HG02763 (cell line): ENCODE results near the gene ZNF614.
"Not testable (repeated sequence)": the region's sequence is repeated elsewhere in the genome, so short reads cannot be mapped to it uniquely, and the experiment has no call there.

Source experiments
- ATAC-seq: cut with Tn5 transposase; IDR thresholded peaks from one replicate; pipeline ENCODE4 v1.9.1; 2021; ENCODE audit warnings: mild to moderate bottlenecking, moderate library complexity; ENCODE audit not compliant: unreplicated experiment

Gene ZNF614

GRCh38 chr19:52028027-52028779 is at the start of gene ZNF614:
ZNF614 (minus strand) TSS chr19:52028379; CDS start chr19:52025745, 2,634 bp downstream.
- ATAC-seq: peak; percentile 84

DNA sequence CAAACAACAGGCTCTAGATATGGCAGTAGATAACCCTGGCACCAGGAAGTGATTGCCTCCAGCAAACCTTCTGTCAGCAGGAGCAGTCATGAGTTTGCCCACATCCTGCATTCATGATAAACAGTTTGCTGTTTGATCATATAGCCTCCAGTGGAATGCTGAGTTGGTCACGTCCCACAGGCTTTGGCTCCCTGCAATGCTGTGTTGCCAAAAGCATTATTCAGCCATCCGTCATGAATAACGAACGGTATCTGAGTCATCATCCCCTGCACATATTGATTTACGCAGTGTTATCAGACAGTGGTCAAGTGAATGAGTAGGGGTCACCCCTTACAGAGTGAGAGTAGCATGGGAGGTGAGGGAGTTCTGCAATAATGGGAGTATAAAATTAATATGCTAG is 42.3 kb upstream of the ZNF614 start:
- no peak for ATAC-seq

- ATAC-seq: no peak
Observed at GRCh38 chr19:52069653-52070052, 41.5 kb upstream of the ZNF614 start.

DNA sequence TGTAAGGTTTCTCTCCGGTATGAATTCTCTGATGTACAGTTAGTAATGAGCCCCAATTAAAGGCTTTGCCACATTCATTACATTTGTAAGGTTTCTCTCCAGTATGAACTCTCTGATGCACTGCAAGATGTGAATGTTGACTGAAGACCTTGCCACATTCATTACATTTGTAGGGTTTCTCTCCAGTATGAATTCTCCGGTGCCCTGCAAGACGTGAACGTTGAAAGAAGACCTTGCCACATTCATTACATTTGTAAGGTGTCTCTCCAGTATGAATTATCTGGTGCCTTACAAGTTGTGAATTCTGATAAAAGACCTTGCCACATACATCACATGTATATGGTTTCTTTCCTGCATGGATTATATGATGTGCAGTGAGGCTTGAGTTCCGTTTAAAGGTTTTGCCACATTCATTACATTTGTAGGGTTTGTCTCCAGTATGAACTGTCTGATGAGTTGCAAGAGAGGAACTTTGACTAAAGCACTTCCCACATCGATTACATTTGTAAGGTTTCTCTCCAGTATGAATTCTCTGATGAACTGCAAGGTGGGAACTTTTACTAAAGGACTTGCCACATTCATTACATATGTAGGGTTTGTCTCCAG is 38.2 kb upstream of the ZNF614 start:
- no peak for ATAC-seq

DNA sequence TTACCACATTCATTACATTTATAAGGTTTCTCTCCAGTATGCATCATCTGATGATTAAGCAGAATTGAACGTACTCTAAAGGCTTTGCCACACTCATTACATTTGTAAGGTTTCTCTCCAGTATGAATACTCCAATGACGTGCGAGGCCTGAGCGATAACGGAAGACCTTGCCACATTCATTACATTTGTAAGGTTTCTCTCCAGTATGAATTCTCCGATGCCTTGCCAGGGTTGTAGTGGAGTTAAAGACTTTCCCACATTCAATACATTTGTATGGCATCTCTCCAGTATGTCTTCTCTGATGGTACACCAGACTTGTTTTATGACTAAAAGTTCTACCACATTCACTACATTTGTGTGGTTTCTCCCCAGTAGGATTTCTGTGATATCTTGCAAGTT is 37.2 kb upstream of the ZNF614 start:
- no peak for ATAC-seq

- not testable (repeated sequence) for ATAC-seq
Observed at GRCh38 chr19:52056480-52056879, 28.3 kb upstream of the ZNF614 start.

DNA sequence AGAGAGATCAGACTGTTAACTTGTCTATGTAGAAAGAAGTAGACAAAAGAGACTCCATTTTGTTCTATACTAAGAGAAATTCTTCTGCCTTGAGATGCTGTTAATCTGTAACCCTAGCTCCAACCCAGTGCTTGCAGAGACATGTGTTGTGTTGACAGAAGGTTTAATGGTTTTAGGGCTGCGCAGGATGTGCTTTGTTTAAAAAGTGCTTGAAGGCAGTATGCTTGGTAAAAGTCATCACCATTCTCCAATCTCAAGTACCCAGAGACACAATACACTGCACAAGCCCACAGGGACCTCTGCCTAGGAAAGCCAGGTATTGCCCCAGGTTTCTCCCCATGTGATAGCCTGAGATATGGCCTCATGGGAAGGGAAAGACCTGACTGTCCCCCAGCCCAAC is 23.6 kb upstream of the ZNF614 start:
- not testable (repeated sequence) for ATAC-seq

DNA sequence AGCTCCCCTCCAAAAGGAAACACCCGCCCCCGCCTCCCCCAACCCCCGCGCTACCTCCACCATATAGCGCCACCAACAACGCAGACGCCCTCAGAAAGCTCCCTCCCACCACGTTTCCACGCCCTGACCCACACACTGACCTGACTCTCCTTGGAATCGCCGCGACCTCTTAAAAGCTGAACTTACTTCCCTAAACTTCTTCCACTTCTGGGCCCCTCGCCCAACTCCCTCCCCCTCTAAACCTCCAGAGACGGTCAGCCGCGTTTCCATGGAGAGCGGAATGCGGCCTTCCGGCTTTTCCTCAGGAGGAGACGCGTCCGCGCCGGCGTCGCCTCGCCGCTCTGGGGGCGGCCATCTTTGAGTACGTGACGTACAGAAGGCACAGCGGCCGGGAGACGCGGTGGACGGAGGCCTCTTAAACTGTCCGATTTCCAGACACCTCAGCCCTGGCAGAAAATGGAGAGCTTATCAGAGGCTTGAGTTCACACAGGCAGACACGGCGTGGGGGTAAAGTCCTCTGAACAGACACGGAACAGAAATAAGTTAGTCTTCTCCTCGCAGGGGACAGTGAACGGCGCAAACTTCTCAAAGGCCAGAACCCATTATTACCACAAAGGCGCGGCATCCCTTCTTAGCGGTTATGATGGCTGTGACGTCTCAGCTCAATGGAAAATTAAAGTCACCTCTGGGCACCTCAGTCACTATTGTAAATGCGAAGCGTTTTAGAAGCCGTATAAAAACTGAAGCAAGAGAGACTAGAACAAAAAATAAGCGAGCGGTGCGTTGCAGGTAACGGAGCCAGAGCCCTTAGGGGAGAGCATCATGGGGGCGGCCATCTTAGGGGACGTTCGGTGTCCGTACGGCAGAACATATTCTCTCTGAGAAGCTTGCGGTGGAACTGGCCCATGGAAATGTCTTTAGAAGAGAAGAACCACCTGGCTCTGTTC is 20.6 kb upstream of the ZNF614 start, which contains the start of gene ZNF432:
Gene ZNF432 (minus strand): TSS at position 284 of the 947 bp plus-strand sequence. CDS start 1,970 bp downstream, outside the sequence.
- peak; percentile 90 for ATAC-seq

- no peak for ATAC-seq
Observed at GRCh38 chr19:52039169-52039568, 11.0 kb upstream of the ZNF614 start.

DNA sequence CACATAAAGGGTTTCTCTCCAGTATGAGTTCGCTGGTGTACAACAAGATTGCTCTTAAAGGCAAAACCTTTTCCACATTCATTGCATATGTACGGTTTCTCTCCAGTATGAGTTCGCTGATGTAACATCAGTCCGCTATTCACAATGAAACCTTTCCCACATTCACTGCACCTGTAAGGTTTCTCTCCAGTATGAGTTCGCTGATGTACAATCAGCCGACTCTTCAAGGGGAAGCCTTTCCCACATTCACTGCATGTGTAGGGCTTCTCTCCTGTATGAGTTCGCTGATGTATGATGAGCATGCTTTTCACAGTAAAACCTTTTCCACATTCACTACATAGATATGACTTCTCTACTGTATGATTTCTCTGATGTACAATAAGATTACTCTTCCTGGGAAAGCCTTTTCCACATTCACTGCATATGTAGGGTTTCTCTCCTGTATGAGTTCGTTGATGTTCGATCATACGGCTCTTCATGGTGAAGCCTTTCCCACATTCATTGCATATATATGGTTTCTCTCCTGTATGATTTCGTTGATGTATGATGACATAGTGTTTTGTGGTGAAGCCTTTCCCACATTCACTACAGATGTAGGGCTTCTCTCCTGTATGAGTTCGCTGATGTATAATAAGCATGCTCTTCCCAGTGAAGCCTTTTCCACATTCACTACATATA is 6.0 kb upstream of the ZNF614 start:
- ATAC-seq: no peak

GRCh38 chr19:52028780-52029123 is 573 bp upstream of the ZNF614 start:
- ATAC-seq: peak; percentile 20

GRCh38 chr19:52026255-52026990 is 1.8 kb downstream of the ZNF614 start:
- not testable (repeated sequence) for ATAC-seq

DNA sequence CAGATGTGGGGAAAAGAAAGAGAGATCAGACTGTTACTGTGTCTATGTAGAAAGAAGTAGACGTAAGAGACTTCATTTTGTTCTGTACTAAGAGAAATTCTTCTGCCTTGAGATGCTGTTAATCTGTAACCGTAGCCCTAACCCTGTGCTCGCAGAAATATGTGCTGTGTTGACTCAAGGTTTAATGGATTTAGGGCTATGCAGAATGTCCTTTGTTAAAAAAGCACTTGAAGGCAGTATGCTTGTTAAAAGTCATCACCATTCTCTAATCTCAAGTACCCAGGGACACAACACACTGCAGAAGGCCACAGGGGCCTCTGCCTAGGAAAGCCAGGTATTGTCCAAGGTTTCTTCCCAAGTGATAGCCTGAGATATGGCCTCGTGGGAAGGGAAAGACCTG is 3.7 kb downstream of the ZNF614 start:
- not testable (repeated sequence) for ATAC-seq

DNA sequence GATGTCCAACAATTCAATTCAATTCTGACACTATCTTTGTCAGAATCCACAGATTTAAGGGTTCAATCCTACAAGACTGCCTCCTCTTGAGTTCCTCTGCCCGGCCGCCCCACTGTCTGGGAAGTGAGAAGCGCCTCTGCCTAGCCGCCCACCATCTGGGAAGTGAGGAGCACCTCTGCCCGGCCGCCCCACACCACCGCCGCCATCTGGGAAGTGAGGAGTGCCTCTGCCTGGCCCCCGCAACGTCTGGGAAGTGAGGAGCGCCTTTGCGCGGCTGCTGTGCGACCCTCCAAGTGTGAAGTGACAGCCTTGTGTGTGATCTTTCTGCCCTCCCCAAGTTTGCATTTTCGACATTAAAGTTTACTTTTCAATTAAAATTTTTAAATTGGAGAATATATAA is 6.0 kb downstream of the ZNF614 start:
- ATAC-seq: no peak

DNA sequence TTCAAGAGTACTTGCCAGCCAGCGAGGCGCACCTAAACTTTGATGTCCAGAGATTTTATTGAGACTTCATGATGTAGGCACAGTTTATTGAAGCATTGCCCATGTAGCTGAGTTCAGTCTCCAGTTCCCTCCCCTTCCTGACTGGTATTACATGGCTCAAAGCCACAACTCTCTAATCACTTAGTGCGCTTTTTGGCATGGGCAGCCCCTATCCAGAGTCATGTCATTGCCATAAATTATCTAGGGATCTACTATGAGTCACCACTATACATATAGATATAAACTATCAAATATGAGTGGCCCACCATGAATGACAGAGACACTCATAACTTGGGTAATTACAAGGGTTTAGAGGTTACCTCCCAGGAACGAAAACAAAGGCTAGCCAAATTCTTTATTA is 7.7 kb downstream of the ZNF614 start:
- ATAC-seq: no peak

DNA sequence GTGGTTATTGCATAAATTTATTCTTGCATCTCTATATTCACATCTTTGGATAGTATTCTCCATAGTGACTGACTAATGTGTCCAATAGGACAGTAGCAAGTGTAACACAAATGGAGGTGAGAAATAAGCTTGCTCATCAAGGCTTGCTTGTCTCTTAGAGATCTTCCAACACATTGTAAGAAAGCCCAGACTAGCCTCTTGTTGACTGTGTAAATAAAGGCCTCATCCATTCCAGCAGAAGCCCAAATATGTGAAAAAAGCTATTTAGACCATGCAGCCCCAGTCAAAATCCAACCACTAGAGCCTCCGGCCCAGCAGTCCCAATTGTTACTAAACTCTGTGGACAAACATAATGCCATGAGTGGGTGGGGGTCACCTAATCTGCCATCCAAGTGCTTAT is 17.5 kb downstream of the ZNF614 start:
- no peak for ATAC-seq

DNA sequence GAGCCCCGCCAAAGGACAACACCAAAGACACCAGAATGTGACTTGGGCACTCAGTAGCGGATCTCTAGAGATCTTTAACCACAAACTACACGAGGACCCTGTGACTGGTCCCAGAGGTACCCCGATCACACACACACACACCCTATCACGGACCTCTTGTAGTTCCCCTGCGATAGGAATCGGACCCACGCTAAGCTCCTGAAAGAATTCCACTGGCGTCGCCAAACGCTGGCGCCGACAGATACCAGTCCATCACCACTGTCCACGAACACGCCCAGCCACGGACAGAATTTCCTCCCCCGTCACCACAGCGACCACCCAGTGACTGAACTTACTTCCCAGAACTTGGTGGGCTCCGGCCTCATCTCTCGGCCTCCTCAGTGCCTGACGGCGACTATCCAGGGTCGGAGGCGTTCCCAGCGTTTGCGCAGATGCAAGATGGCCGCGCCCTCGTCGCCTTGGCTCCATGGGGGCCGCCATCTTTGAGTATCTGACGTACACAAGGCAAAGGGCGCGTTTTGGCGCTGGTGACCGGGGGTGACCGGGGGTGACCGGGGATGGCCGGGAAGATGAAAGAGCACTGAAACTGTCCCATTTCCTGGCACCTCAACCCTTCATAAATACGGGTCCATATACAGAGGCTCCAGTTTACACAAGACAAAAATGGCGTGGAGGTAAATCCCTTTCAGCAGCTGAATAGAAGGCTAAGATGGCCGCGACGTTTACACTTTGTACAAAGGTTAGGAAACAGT is 20.2 kb downstream of the ZNF614 start, which contains the start of gene ZNF615:
Gene ZNF615 (minus strand): TSS at position 406 of the 752 bp plus-strand sequence. CDS start 4,500 bp downstream, outside the sequence.
- peak; percentile 95 for ATAC-seq

- no peak for ATAC-seq
Observed at GRCh38 chr19:52007451-52007805, 20.8 kb downstream of the ZNF614 start.

DNA sequence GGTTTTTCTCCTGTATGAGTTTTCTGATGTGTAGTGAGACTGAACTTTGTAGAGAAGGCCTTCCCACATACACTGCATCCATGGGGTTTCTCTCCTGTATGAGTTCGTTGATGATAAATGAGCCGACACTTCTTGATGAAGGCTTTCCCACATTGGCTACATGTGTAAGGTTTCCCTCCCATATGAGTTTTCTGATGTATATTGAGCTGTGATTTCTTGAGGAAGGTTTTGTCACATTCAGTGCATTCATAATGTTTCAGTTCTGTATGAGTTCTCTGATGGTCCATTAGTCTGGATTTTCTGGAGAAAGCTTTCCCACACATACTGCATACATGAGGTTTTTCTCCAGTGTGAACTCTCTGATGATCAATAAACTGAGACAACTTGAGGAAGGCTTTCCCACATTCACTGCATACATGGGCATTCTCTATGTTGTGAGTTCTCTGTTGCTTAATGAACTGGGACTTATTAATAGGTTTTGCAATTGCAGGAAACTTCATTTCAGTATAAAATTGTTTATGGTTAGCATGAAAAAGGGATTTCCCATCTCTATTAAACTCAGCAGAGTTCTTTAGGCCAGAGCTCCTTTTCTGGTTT is 34.0 kb downstream of the ZNF614 start:
- ATAC-seq: no peak
